ENCODE data around the gene FBXO48. TPM values are rescaled to one million over a fixed set of nuclear protein-coding genes. Genes with fewer than 3 reads are reported as not detected.

FBXO48 gene
- total and polyA plus RNA-seq, 2 experiments from 2014 or later: 1.1 to 1.3 TPM

DNA sequence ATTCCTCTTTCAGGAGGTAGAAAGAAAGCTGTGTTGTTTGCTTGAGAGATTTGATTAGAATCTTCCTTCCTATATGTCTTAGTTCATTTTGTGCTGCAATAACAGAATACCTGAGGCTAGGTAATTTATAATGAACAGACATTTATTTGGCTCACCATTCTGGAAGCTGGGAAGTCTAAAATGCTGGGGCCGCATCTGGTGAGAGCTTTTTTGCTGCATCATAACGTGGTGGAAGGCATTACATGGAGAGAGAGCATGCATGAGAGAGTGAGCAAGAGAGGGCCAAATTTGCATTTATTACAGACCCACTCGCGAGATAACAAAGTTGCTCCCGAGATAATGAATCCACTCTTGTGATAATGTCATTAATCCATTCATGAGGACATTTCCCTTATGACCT is 34.7 kb upstream of the FBXO48 start (continued):
- no peak for TF ChIP-seq CTCF (conservative IDR thresholded peaks at IDR 0.05; ENCODE audit: low read depth in 2 of 2)
- TF ChIP-seq ZNF462 (CRISPR knock-in tag; IDR thresholded peaks at IDR 0.05): no peak
- TF ChIP-seq POLR2AphosphoS5 (IDR thresholded peaks at IDR 0.05; ENCODE audit: low read depth): no peak
- TF ChIP-seq NANOG (IDR thresholded peaks at IDR 0.05; ENCODE audit: borderline replicate concordance): no peak
- TF ChIP-seq ZNF331 (CRISPR knock-in tag; IDR thresholded peaks at IDR 0.05; ENCODE audit: low read depth): no peak
- TF ChIP-seq EZH2phosphoT487 (IDR thresholded peaks at IDR 0.05; ENCODE audit: unreplicated experiment): no peak

DNA sequence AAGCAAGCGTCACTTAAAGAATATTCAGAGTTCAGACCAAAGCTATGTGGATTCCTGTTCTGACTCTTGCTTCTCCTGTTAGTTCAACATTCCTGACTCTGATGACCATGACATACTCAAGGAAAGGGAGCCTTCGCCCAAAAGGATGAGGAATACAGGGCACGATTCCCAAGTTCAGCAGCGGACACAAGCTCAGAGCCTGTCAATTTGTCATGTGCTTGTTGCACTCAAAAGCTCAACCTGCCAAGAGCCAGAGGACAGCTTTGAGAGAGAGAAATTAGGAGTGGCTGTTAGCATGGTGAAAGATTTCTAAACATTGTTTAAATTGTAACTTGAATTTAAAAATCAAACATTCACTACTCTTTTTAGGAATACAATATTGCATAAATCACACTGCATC is 33.6 kb upstream of the FBXO48 start:
- no peak overlapping the region for H3K27ac Mint-ChIP-seq
- H3K4me3 ChIP-seq: no peak overlapping the region
- ATAC-seq (no peak), DNase-seq (ENCODE audit: low spot score) (peak; percentile 5)
- H2AFZ ChIP-seq: no peak overlapping the region
- H3K4me3 Mint-ChIP-seq: no peak overlapping the region
- H3K4me1 ChIP-seq (ENCODE audit: insufficient read depth): 0 out of 2 replicates have a peak, but pooled peaks cover 5% of the 10 kb centered on the region
- H3K9me2 ChIP-seq (ENCODE audit: insufficient read depth): no peaks in the 10 kb centered on the region
- no peak overlapping the region for H3K27ac ChIP-seq (ENCODE audit: low read depth)
- H3K36me3 ChIP-seq (ENCODE audit: insufficient read depth): 0 out of 2 replicates have a peak, but pooled peaks cover 4% of the 10 kb centered on the region
- no peak overlapping the region for H3K4me2 ChIP-seq
- H3K27me3 ChIP-seq (ENCODE audit: insufficient read depth): no peaks in the 10 kb centered on the region
- no peaks in the 10 kb centered on the region for H3K79me2 ChIP-seq (replicated peaks; ENCODE audit: insufficient read depth)
- peaks cover 17% of the 10 kb centered on the region for H3K9me3 Mint-ChIP-seq
- no peaks in the 10 kb centered on the region for H4K20me1 ChIP-seq (replicated peaks; ENCODE audit: insufficient read depth)
- peaks cover 4% of the 10 kb centered on the region for H3K4me1 Mint-ChIP-seq
- no peaks in the 10 kb centered on the region for H3K27me3 Mint-ChIP-seq (ENCODE audit: insufficient read depth, low read depth, poor library complexity)
- H3K36me3 Mint-ChIP-seq (ENCODE audit: low read depth): peaks cover 14% of the 10 kb centered on the region
- no peaks in the 10 kb centered on the region for H3F3A ChIP-seq (replicated peaks; ENCODE audit: low read depth)
- TF ChIP-seq EZH2phosphoT487 (IDR thresholded peaks at IDR 0.05; ENCODE audit: unreplicated experiment) (no peak), ZNF114 (CRISPR knock-in tag; IDR thresholded peaks at IDR 0.05) (no peak), ZNF331 (CRISPR knock-in tag; IDR thresholded peaks at IDR 0.05; ENCODE audit: low read depth) (no peak), EZH2 (IDR thresholded peaks at IDR 0.05; ENCODE audit: low read depth, unreplicated experiment) (no peak), ZNF462 (CRISPR knock-in tag; IDR thresholded peaks at IDR 0.05) (no peak)
